Fibroblast of mammary gland (primary cell): ENCODE data around the gene MAN1C1.

Experiments used
- DNase-seq: peaks from one replicate; pipeline ENCODE4 v3.0.0-alpha.2; 2010; ENCODE audit warnings: low read depth
- H3K4me3 ChIP-seq: 2 replicates; pipeline ENCODE4 v1.5.1; 2011; ENCODE audit warnings: low read depth, mild to moderate bottlenecking, low read length, moderate library complexity; ENCODE audit not compliant: control insufficient read depth
- TF ChIP-seq, protein P1 (sequence below): conservative IDR thresholded peaks from 2 replicates; pipeline ENCODE4 v1.5.1; 2011; ENCODE audit warnings: low read depth, low read length, inconsistent platforms; ENCODE audit not compliant: control insufficient read depth, insufficient read depth

MAN1C1 gene

DNA sequence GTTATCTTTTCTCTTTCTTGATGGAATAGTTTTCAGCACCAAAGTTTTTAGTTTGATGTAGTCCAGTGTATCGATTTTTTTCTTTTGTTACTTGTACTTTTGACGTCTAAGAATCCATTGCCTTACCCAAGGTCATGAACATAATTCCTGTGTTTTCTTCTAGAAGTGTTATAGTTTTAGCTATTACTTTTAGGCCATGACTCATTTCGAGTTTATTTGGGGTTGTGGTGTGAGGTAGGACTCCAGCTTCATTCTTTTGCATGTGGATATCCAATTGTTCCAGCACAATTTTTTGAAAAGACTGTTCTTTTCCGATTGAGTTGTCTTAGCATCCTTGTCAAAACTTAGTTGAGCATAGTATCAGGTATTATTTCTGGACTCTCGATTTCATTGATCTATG is 104.0 kb downstream of the MAN1C1 start:
- no peak overlapping the region for H3K4me3 ChIP-seq
- TF ChIP-seq, protein P1, sequence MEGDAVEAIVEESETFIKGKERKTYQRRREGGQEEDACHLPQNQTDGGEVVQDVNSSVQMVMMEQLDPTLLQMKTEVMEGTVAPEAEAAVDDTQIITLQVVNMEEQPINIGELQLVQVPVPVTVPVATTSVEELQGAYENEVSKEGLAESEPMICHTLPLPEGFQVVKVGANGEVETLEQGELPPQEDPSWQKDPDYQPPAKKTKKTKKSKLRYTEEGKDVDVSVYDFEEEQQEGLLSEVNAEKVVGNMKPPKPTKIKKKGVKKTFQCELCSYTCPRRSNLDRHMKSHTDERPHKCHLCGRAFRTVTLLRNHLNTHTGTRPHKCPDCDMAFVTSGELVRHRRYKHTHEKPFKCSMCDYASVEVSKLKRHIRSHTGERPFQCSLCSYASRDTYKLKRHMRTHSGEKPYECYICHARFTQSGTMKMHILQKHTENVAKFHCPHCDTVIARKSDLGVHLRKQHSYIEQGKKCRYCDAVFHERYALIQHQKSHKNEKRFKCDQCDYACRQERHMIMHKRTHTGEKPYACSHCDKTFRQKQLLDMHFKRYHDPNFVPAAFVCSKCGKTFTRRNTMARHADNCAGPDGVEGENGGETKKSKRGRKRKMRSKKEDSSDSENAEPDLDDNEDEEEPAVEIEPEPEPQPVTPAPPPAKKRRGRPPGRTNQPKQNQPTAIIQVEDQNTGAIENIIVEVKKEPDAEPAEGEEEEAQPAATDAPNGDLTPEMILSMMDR: no peak
- DNase-seq: no peak

DNA sequence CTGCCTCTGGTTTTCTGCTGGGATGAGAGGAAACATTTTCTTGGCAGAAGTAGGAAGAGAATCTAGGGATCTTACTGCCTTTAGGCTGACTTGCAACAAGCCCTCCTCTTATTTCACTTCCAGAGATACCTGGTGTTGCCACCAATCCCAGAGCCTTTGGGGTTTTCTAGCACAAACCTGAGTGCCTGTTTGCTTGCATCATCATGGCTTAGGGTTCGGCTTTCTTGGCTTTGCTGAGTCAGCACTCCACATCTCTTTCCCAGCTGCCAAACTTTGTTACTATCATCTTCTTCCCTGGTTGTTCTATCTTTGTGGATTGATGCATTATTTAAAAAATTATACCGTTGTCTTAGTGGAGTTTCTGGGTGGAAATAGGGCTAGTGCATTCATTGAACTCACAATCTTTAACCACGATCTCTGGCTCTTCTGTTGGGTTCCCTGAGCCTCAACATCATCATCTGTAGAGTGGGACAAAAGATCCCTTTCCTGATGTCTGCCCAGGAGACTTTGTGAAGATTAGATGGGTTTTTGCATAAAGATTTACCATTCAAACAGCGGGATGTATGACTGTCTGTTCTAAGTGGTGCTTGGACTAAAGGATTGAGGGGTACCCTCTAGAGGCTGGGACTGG is 106.8 kb downstream of the MAN1C1 start:
- no peak for DNase-seq
- no peak overlapping the region for H3K4me3 ChIP-seq
- TF ChIP-seq, protein P1: no peak

DNA sequence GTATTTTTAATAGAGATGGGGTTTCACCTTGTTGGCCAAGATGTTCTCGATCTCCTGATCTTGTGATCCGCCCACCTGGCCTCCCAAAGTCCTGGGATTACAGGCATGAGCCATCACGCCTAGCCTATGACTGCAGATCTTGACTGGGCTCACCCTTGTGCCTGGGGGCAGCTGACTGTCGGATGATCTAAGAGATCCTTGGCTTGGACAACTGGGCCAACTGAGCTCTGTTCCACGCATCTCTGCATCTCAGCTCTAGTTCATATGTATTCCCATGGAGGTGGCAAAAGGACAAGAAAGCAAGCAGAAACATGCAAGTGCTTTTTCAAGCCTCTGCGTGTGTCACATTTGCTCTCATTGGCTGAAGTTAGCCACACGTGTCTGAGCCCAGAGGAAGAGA is 107.6 kb downstream of the MAN1C1 start:
- TF ChIP-seq, protein P1: no peak
- DNase-seq: no peak
- no peak overlapping the region for H3K4me3 ChIP-seq

DNA sequence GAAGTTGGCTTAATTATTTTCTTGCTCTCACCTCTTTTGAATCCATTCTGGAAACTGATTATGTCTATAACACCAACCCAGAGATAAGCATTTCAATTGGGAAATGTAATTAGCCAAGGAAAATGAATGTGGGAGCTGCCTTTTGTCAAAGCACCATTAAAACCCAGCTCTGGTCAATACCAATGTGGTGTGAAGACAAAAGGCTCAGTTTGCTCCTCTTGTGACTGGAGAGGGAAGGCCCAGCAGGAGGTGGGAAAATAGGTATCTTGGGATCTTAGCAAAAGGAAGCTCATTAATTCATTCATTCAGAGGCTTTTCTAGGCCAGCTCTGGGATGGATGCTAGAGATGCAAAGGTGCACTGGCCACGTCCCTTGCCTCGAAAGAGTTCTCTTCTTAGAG is 108.4 kb downstream of the MAN1C1 start:
- DNase-seq: no peak
- no peak overlapping the region for H3K4me3 ChIP-seq
- TF ChIP-seq, protein P1: no peak

DNA sequence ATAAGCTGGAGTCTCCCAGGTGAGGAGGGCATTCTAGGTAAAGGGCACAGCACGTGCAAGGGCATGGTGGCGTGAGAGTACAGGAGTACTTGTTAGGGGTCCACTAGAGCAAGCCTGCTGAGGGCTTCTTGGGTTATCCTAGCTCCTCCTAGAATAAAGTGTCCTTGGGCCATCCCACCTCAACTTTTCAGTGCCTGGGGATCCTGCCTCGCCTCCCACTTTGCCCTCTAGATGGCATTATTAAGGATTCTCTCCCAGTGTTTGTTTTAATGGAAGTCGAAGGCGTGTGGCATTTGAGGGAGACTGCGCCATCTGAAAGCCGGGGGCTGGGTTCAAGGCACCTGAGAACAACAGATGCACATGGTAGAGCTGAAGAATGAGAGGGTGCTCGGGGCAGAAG is 108.9 kb downstream of the MAN1C1 start:
- no peak for DNase-seq
- TF ChIP-seq, protein P1: no peak

DNA sequence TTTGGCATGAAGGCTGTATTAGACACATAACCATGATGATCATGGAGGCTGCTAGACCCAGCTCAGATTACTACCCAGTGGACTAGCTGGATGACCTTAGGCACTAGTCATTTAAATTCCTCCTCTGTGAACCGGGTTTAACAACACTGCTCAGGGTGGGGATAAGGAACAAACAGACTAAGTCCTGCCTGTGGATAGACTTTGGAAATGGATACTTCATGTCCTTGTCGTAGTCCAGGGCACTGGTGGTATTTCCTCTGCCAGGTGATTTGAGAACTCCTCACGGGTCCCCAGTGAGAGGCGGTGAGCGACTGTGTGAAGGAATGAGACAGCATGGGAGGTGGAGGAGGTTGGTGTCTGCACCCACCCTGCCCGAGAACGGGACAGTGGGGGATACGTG is 110.5 kb downstream of the MAN1C1 start:
- DNase-seq: peak; percentile 43

More for the DNA sequence above, 108.9 kb downstream of the MAN1C1 start:
- no peak overlapping the region for H3K4me3 ChIP-seq

More for the DNA sequence above, 110.5 kb downstream of the MAN1C1 start:
- no peak overlapping the region for H3K4me3 ChIP-seq
- TF ChIP-seq, protein P1: no peak
